Uterus (tissue), 4 donors: ENCODE data around the gene SFXN5. TPM values are rescaled to one million over a fixed set of nuclear protein-coding genes. Genes with fewer than 3 reads are reported as not detected.

ENCODE experiments used
- DNase-seq, 2 donors: peaks; one replicate each; pipeline ENCODE4 v3.0.0-alpha.2; 2019 to 2020
- H3K27ac ChIP-seq, 2 donors: fragments of 200-600 bp; sonication (generic); 1 replicate in 1 of 2; 2 replicates in 1 of 2; pipeline ENCODE4 v1.5.1; 2016 to 2018
- H3K27me3 ChIP-seq, 2 donors: fragments of 200-600 bp; sonication (generic); one replicate each; pipeline ENCODE4 v1.5.1; 2018 to 2019; ENCODE audit warnings: control low read depth in 1 of 2
- H3K36me3 ChIP-seq, 2 donors: fragments of 200-600 bp; sonication (generic); one replicate each; pipeline ENCODE4 v1.5.1; 2019; ENCODE audit warnings: control low read depth in 1 of 2
- H3K4me1 ChIP-seq, 2 donors: fragments of 200-600 bp; sonication (generic); one replicate each; pipeline ENCODE4 v1.5.1; 2018 to 2019; ENCODE audit warnings: control low read depth in 1 of 2
- H3K4me3 ChIP-seq, 2 donors: fragments of 200-600 bp; sonication (generic); 1 replicate in 1 of 2; 2 replicates in 1 of 2; pipeline ENCODE4 v1.5.1; 2018 to 2019; ENCODE audit warnings: mild to moderate bottlenecking in 1 of 2
- H3K9me3 ChIP-seq, 2 donors: fragments of 200-600 bp; sonication (generic); one replicate each; pipeline ENCODE4 v1.5.1; 2019; ENCODE audit warnings: control low read depth in 1 of 2
- CTCF ChIP-seq, 4 experiments: fragments of 200-600 bp in 2 of 4; fragments of 450-650 bp in 2 of 4; sonication (generic) in 2 of 4; IDR thresholded peaks; one replicate each; pipeline ENCODE4 v1.5.1; 2016 to 2019; ENCODE audit warnings: antibody characterized with exemption in 4 of 4, mild to moderate bottlenecking in 2 of 4, moderate library complexity in 1 of 4
- POLR2A ChIP-seq, 2 donors: fragments of 450-650 bp; IDR thresholded peaks; one replicate each; pipeline ENCODE4 v1.6.1; 2016; ENCODE audit warnings: antibody characterized with exemption in 2 of 2, mild to moderate bottlenecking in 1 of 2, moderate library complexity in 1 of 2
- intact Hi-C: fragments of 100-400 bp; cut with DNase I; formaldehyde crosslinking; loops from one replicate; pipeline ENCODE4 v1.15.1; 2023; ENCODE audit warnings: low total_unique reads
- total RNA-seq, 4 donors: library from RNA; depleted of rRNA in 3 of 4; stranded (reverse); fragments of >200 nt in 3 of 4; gene quantifications; one replicate each; pipeline versions ENCODE4 v1.1.0 to v1.2.4, GENCODE V29; 2014 to 2023
- donor health status: DM: yes; HTN: yes; CAD: no.

Gene SFXN5
- total RNA-seq, 4 donors from 2014 or later: 2.1 to 16.0 (median 10.6) TPM

GRCh38 chr2:73000808-73001570 lies 70.5 kb downstream of the SFXN5 start:
- Histone ChIP-seq H3K4me1 (no peaks in the 10 kb centered on the region), H3K27ac (no peak overlapping the region), H3K4me3 (no peak overlapping the region), H3K36me3 (no peaks in the 10 kb centered on the region), H3K27me3 (no peaks in the 10 kb centered on the region), H3K9me3 (no peaks in the 10 kb centered on the region)
- intact Hi-C loops: no loop called here
- no peak for TF ChIP-seq POLR2A (IDR thresholded peaks at IDR 0.05)
- TF ChIP-seq CTCF (IDR thresholded peaks at IDR 0.05): no peak
- peak in 1 of 2 donors; percentile 6 for DNase-seq

GRCh38 chr2:72999729-73000725 lies 71.5 kb downstream of the SFXN5 start:
- intact Hi-C loops: no loop called here
- TF ChIP-seq POLR2A (IDR thresholded peaks at IDR 0.05) (no peak), CTCF (IDR thresholded peaks at IDR 0.05) (no peak)
- DNase-seq: peak in 1 of 2 donors; percentile 8
- H3K4me3 ChIP-seq: no peak overlapping the region
- H3K4me1 ChIP-seq: no peaks in the 10 kb centered on the region
- H3K9me3 ChIP-seq: no peaks in the 10 kb centered on the region
- no peaks in the 10 kb centered on the region for H3K36me3 ChIP-seq
- no peaks in the 10 kb centered on the region for H3K27me3 ChIP-seq
- H3K27ac ChIP-seq: no peak overlapping the region

GRCh38 chr2:72998724-72999123 lies 72.8 kb downstream of the SFXN5 start:
- Histone ChIP-seq H3K4me1 (no peaks in the 10 kb centered on the region), H3K4me3 (no peak overlapping the region), H3K27ac (no peak overlapping the region), H3K27me3 (no peaks in the 10 kb centered on the region), H3K9me3 (no peaks in the 10 kb centered on the region), H3K36me3 (no peaks in the 10 kb centered on the region)
- peak in 1 of 2 donors; percentile 7 for DNase-seq
- TF ChIP-seq CTCF (IDR thresholded peaks at IDR 0.05) (no peak), POLR2A (IDR thresholded peaks at IDR 0.05) (no peak)
- intact Hi-C loops: no loop called here

- no peaks in the 10 kb centered on the region for H3K4me1 ChIP-seq
- intact Hi-C loops: no loop called here
- H3K36me3 ChIP-seq: no peaks in the 10 kb centered on the region
- no peaks in the 10 kb centered on the region for H3K9me3 ChIP-seq
- no peaks in the 10 kb centered on the region for H3K27me3 ChIP-seq
- peak in 1 of 2 donors; percentile 7 for DNase-seq
- H3K4me3 ChIP-seq: no peak overlapping the region
- H3K27ac ChIP-seq: no peak overlapping the region
- TF ChIP-seq POLR2A (IDR thresholded peaks at IDR 0.05) (no peak), CTCF (IDR thresholded peaks at IDR 0.05) (no peak)
Observed at GRCh38 chr2:72998234-72998651, 73.3 kb downstream of the SFXN5 start.

GRCh38 chr2:72996117-72996502 lies 75.4 kb downstream of the SFXN5 start:
- Histone ChIP-seq H3K27me3 (no peaks in the 10 kb centered on the region), H3K36me3 (no peaks in the 10 kb centered on the region), H3K9me3 (no peaks in the 10 kb centered on the region), H3K4me1 (no peaks in the 10 kb centered on the region), H3K4me3 (no peak overlapping the region), H3K27ac (no peak overlapping the region)
- intact Hi-C loops: no loop called here
- peak in 1 of 2 donors; percentile 1 for DNase-seq
- TF ChIP-seq POLR2A (IDR thresholded peaks at IDR 0.05): no peak
- no peak for TF ChIP-seq CTCF (IDR thresholded peaks at IDR 0.05)
